Activated naive CD4-positive, alpha-beta T cell treated with anti-CD3 and anti-CD28 coated beads for 36 hours (primary cell): ENCODE results near the gene ITGA7. TPM values are rescaled to one million over a fixed set of nuclear protein-coding genes. Genes with fewer than 3 reads are reported as not detected.
A peak's percentile ranks its signal among the peaks of the same experiment; 100 is the strongest.

Experiments used
- CTCF ChIA-PET: fragments of 350-600 bp; sonication (Branson Sonifier 250); formaldehyde crosslinking; loops from one replicate; lab custom pipeline; 2021; ENCODE audit warnings: antibody characterized with exemption; lab: Charles Lee
- DNase-seq: peaks from one replicate; pipeline ENCODE4 v3.0.0-alpha.2; 2020
- H3K27ac Mint-ChIP-seq: one replicate; pipeline ENCODE4 v1.8.0; 2021; ENCODE audit warnings: mild to moderate bottlenecking, mixed read lengths
- H3K27me3 Mint-ChIP-seq: one replicate; pipeline ENCODE4 v1.8.0; 2021; ENCODE audit warnings: low read depth, mixed read lengths
- H3K36me3 Mint-ChIP-seq: one replicate; pipeline ENCODE4 v1.8.0; 2021; ENCODE audit warnings: low read depth, mixed read lengths
- H3K4me1 Mint-ChIP-seq: one replicate; pipeline ENCODE4 v1.8.0; 2021; ENCODE audit warnings: low read depth, mixed read lengths
- H3K4me3 Mint-ChIP-seq: one replicate; pipeline ENCODE4 v1.8.0; 2021; ENCODE audit warnings: mild to moderate bottlenecking, moderate library complexity, mixed read lengths
- H3K9me3 Mint-ChIP-seq: one replicate; pipeline ENCODE4 v1.8.0; 2021; ENCODE audit warnings: mixed read lengths
- intact Hi-C: fragments of 100-400 bp; cut with micrococcal nuclease; formaldehyde crosslinking; loops from one replicate; pipeline ENCODE4 v1.15.1; 2023
- total RNA-seq, 2 experiments: library from RNA; stranded (reverse); gene quantifications; one replicate each; pipeline ENCODE4 v1.2.3, GENCODE V29; 2021

Gene ITGA7
- total RNA-seq, 2 experiments from 2014 or later = 3.9 to 4.8 TPM

DNA sequence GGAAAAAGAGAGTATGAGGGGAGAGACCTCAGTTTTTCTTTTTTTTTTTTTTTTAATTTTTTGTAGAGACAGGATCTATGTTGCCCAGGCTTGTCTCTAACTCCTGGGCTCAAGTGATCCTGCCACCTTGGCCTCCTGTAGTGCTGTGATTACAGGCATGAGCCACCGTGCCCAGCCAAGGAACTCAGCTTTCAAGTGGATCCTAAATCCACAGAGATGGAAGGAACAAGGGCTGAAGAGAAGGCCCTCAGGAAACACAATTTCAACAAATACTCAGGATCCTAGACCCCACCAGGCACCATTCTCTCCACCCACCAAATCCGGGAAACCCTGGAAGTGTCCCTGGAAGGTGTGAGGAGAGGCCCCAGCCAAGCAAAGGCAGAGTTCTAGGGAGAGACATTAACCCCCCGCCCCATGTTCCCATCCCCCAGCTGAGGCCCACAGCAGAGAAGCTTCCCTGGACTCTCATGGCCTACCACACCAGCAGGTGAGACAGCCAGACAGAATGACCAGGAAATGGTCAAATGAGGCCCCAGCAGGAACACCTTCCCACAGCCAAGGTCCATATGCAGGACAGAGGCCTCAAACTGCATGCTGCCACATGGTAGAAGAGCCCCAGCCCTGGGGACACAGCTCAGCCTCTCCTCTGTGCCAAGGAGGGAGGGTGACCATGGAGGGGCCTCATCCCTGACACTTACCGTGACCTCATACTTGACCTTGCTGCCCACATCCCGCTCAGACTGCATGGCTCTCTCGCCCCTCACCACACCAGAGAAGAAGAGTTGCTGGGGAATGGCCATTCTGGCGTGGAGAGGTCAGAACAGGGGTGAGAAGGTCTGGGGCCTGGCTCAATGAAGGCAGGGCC lies 14.1 kb downstream of the ITGA7 start:
- Mint-ChIP-seq H3K4me1 (no peaks in the 10 kb centered on the region), H3K27ac (no peak overlapping the region), H3K4me3 (no peak overlapping the region), H3K36me3 (no peaks in the 10 kb centered on the region), H3K27me3 (no peaks in the 10 kb centered on the region), H3K9me3 (no peaks in the 10 kb centered on the region)
- intact Hi-C loops = no loop called here
- CTCF ChIA-PET = no interaction called here
- no peak for DNase-seq

DNA sequence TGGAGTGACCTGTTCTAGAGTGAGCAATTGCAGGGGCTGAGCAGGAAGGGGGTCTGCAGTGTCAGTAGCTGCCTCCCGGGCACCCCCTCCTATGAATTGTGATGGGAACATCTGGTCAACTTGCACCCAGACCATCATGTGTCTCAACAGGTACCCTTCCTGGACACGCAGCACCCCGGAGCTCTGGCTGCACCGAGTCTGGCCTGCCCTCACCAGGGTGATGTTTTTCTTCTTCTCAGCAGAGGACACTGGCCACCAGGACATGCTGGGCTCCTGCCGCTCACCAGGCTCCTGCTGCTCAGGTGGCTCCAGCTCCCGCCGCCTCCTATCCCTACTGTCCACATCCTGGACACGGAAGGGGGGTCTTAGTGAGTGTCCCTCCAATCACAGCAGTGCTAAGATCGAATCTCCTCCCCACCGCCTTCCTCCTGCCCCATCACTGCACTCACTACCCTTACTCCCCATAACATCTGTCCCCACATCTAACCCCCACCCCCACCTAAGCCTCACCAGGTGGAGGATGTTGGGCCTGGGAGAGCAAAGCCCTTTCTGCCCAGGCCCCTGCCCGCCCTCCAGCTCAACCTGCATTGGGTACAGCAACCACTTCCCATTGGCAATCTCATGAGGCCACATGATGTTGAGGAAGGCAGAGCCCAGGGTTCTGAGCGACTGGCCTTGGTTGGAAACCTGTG lies 14.9 kb downstream of the ITGA7 start:
- H3K27me3 Mint-ChIP-seq = no peaks in the 10 kb centered on the region
- intact Hi-C loops = no loop called here
- H3K9me3 Mint-ChIP-seq = no peaks in the 10 kb centered on the region
- DNase-seq = no peak
- H3K4me3 Mint-ChIP-seq = no peak overlapping the region
- H3K27ac Mint-ChIP-seq = no peak overlapping the region
- H3K4me1 Mint-ChIP-seq = peaks cover 2% of the 10 kb centered on the region
- H3K36me3 Mint-ChIP-seq = no peaks in the 10 kb centered on the region
- CTCF ChIA-PET = no interaction called here

DNA sequence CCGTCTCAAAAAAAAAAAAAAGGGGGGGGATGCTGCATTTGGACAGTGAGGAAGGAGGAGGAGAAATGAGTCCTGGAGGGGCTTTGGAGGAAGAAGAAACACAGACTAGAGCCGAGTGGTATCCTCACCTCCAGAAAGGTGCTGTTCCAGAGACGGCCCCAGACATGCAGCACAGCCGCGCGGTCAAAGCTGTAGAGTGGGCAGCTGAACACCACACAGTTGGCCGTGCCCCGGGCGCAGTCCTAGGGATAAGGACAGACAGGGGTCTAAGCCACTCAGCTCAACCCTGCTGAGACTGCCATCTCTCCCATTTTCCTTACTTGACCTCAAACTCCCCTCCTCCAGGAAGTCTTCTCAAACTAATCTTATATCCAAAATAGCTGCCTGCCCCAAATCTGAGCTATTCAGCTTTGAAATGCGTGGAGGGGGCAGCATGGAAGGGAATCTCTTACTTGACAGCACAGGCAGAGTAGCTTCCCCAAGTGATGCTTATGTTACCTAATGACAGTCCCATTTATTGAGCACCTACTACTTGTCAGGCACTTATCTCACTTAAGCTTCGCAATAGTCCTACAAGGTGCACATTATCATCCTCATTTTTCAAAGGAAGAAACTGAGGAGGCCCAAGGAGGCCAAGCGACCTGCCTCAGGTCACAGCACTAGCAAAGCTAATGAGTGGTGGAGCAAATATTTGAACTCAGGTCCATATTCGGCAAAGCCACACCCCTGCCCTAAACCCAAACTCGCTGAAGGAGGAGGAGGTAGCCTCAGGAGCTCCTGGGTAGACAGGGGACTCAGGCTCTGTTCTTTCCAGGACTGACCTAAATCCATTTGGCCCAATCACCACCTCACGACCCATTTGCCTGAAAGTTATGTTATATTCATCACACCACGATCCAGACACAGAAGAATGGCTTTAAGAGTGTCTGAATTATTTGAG lies 18.7 kb downstream of the ITGA7 start:
- CTCF ChIA-PET = no interaction called here
- Mint-ChIP-seq H3K27ac (no peak overlapping the region), H3K4me1 (peaks cover 7% of the 10 kb centered on the region), H3K9me3 (no peaks in the 10 kb centered on the region), H3K36me3 (no peaks in the 10 kb centered on the region), H3K4me3 (no peak overlapping the region), H3K27me3 (peaks cover 2% of the 10 kb centered on the region)
- no peak for DNase-seq
- intact Hi-C loops = no loop called here

DNA sequence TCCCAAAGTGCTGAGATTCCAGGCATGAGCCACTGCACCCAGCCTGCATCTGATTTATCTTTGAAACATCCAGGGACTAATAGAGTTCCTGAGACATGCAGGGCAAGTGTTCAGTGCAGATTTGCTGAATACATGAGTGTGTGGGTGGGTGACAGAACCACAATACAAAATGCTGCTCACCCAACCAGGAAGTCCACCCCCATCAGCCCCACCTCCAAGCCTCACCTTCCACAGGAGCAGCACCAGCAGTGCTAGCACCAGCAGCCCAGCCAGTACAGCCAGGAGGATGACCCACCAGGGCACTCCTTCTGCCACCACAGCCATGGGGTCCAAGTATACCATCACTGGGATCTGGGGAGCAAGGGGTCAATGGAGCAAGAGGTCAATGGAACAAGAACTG lies 20.0 kb downstream of the ITGA7 start:
- DNase-seq = peak; percentile 28
- peaks cover 4% of the 10 kb centered on the region for H3K27me3 Mint-ChIP-seq

DNA sequence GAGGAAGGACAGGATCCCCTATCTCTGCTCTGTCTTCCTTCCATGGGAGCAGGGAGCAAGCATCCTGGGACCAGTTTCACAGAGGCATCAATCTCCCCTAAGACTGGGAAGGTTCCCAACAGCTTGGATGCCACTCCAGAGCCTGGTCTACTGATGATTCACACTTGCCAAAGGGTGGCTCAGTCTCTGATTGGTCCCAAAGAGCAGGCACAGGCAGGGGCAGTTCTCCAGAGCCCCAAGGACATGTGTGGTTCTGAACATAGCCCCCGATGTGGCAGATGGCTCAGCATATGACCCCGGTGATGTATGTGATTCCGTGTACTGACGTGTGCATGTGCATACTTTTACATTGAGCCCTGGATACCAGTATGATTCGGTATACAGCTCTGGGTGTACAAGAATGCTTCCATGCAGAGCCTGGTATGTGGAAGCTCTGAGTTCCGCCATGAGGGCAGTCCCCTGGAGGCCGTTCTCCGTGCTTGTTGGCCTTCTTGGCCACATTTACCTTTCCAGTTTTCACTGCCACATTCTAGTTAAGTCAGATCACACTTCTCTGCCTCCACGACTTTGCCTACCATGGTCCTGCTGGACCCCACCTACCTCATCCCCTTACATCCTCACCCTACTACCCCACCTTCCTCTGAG lies 21.2 kb downstream of the ITGA7 start:
- Mint-ChIP-seq H3K36me3 (no peaks in the 10 kb centered on the region), H3K27ac (no peak overlapping the region), H3K27me3 (peaks cover 7% of the 10 kb centered on the region), H3K9me3 (no peaks in the 10 kb centered on the region), H3K4me1 (peaks cover 7% of the 10 kb centered on the region), H3K4me3 (no peak overlapping the region)
- intact Hi-C loops = no loop called here
- no peak for DNase-seq
- CTCF ChIA-PET = interaction anchor here (0.8 kb wide), 2 partner anchors 30 to 288 kb away, joined by 3 to 4 read pairs; partner anchors contain the start of gene RAB5B

More for the DNA sequence above, 20.0 kb downstream of the ITGA7 start:
- H3K36me3 Mint-ChIP-seq = no peaks in the 10 kb centered on the region
- H3K4me1 Mint-ChIP-seq = peaks cover 7% of the 10 kb centered on the region
- H3K9me3 Mint-ChIP-seq = no peaks in the 10 kb centered on the region
- no peak overlapping the region for H3K4me3 Mint-ChIP-seq
- no peak overlapping the region for H3K27ac Mint-ChIP-seq
- intact Hi-C loops = no loop called here
- CTCF ChIA-PET = no interaction called here

DNA sequence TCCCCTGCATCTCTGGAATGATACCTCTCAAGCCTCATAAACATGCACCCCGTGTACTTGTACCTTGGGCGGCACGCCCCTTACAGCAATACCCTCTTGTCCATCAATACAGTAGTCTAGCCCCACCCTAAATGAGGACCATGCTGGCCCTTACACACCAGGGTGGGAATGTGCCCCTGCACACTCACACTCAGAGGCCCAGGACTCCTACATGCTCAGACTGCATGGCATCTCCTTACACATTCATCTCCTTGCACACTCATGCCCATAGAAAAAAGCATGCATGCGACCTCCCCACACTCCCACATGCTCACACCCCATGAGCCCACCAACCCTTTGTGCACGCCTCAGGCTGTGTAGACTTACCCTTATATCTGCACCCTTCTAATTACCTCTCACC lies 22.0 kb downstream of the ITGA7 start:
- Mint-ChIP-seq H3K4me3 (no peak overlapping the region), H3K27me3 (peaks cover 13% of the 10 kb centered on the region), H3K36me3 (no peaks in the 10 kb centered on the region), H3K9me3 (no peaks in the 10 kb centered on the region), H3K27ac (no peak overlapping the region), H3K4me1 (peaks cover 14% of the 10 kb centered on the region)
- DNase-seq = no peak
- CTCF ChIA-PET = no interaction called here
- intact Hi-C loops = no loop called here

- no peak overlapping the region for H3K27ac Mint-ChIP-seq
- CTCF ChIA-PET = no interaction called here
- no peak overlapping the region for H3K4me3 Mint-ChIP-seq
- no peaks in the 10 kb centered on the region for H3K36me3 Mint-ChIP-seq
- intact Hi-C loops = no loop called here
- peaks cover 14% of the 10 kb centered on the region for H3K4me1 Mint-ChIP-seq
- no peaks in the 10 kb centered on the region for H3K9me3 Mint-ChIP-seq
- no peak for DNase-seq
- peaks cover 13% of the 10 kb centered on the region for H3K27me3 Mint-ChIP-seq
Measured at GRCh38 chr12:55684761-55685370, 22.8 kb downstream of the ITGA7 start.

- H3K36me3 Mint-ChIP-seq = no peaks in the 10 kb centered on the region
- H3K27ac Mint-ChIP-seq = no peak overlapping the region
- no peak for DNase-seq
- intact Hi-C loops = no loop called here
- H3K27me3 Mint-ChIP-seq = peaks cover 16% of the 10 kb centered on the region
- H3K4me1 Mint-ChIP-seq = peaks cover 14% of the 10 kb centered on the region
- H3K4me3 Mint-ChIP-seq = no peak overlapping the region
- H3K9me3 Mint-ChIP-seq = no peaks in the 10 kb centered on the region
- CTCF ChIA-PET = interaction anchor here (0.6 to 0.7 kb wide), 2 partner anchors 28 to 1082 kb away, joined by 3 to 4 read pairs; no protein-coding TSS in a partner anchor
Measured at GRCh38 chr12:55683676-55684075, 24.0 kb downstream of the ITGA7 start.

DNA sequence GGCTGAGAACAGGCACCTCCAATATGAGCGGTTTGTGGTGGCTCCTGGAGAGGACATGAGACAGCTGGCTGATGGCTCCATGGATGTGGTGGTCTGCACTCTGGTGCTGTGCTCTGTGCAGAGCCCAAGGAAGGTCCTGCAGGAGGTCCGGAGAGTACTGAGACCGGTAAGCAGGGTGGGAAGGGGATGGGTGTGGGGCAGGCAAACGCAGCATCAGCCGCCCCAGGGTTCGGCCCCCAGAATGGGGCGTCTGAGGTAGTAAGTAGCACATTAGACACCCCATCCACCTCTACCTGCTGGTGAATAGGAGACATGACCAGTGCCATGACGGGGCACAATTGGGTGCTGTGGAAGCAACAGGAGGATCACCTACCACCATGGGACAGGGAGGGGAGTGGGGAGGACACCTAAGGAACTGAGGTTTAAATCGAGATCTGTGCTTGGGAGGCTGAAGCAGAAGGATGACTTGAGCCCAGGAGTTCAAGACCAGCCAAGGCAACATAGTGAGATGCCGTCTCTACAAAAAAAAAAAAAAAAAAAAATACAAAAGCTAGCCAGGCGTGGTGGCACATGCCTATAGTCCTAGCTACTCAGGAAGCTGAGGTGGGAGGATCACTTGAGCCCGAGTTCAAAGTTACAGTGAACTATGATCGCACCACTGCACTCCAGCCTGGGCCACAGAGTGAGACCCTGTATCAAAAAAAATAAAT lies 25.5 kb downstream of the ITGA7 start:
- no peak overlapping the region for H3K4me3 Mint-ChIP-seq
- no peaks in the 10 kb centered on the region for H3K36me3 Mint-ChIP-seq
- intact Hi-C loops = no loop called here

DNA sequence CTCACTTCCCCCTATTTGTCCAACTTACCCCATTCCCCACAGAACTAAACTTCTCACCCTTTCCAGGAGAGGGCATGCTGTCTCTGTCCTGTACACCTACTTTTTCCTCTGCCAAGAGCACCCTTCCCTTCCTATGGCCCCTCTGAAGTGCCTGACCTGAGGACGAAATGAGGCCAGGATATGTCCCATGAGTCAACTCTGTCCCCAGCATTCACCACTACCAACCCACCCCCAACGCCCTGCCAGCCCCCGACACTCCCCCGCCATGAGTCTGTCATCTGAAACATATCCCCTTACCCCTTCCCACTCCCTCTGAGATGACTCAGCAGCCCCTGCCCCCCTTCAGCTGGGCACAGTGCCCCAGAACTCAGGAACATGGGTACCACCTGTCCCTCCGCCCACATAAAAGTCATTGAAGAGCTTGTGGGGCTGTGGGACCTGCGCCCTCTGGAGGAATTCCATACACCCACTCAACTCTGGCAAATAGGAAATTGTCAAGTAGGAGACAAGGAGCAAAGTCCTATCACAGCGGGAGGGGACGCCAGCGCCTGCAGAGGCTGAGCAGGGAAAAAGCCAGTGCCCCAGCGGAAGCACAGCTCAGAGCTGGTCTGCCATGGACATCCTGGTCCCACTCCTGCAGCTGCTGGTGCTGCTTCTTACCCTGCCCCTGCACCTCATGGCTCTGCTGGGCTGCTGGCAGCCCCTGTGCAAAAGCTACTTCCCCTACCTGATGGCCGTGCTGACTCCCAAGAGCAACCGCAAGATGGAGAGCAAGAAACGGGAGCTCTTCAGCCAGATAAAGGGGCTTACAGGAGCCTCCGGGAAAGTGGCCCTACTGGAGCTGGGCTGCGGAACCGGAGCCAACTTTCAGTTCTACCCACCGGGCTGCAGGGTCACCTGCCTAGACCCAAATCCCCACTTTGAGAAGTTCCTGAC lies 26.3 kb downstream of the ITGA7 start:
- no peak overlapping the region for H3K27ac Mint-ChIP-seq
- CTCF ChIA-PET = interaction anchor here (0.7 to 1.0 kb wide), 2 partner anchors 14 to 25 kb away, joined by 3 to 4 read pairs; no protein-coding TSS in a partner anchor
- peaks cover 16% of the 10 kb centered on the region for H3K27me3 Mint-ChIP-seq
- H3K36me3 Mint-ChIP-seq = no peaks in the 10 kb centered on the region
- no peak overlapping the region for H3K4me3 Mint-ChIP-seq
- peaks cover 6% of the 10 kb centered on the region for H3K4me1 Mint-ChIP-seq
- no peak for DNase-seq
- H3K9me3 Mint-ChIP-seq = no peaks in the 10 kb centered on the region
- intact Hi-C loops = loop anchor here (1.0 kb wide), 1 partner anchor 56 kb away; no protein-coding TSS in a partner anchor

More for the DNA sequence above, 25.5 kb downstream of the ITGA7 start:
- H3K4me1 Mint-ChIP-seq = peaks cover 9% of the 10 kb centered on the region
- H3K27me3 Mint-ChIP-seq = peaks cover 16% of the 10 kb centered on the region
- CTCF ChIA-PET = interaction anchor here (0.7 to 1.0 kb wide), 3 partner anchors 26 to 104 kb away, joined by 3 to 4 read pairs (median 3); no protein-coding TSS in a partner anchor
- no peak for DNase-seq
- no peak overlapping the region for H3K27ac Mint-ChIP-seq
- no peaks in the 10 kb centered on the region for H3K9me3 Mint-ChIP-seq
